ENCODE measurements around the gene MIS18BP1. TPM values are rescaled to one million over a fixed set of nuclear protein-coding genes. Genes with fewer than 3 reads are reported as not detected.
A peak's percentile ranks its signal among the peaks of the same experiment; 100 is the strongest.

The MIS18BP1 gene
- total and polyA plus RNA-seq, 5 donors from 2014 or later: 16.2 to 34.8 (median 22.4) TPM

DNA sequence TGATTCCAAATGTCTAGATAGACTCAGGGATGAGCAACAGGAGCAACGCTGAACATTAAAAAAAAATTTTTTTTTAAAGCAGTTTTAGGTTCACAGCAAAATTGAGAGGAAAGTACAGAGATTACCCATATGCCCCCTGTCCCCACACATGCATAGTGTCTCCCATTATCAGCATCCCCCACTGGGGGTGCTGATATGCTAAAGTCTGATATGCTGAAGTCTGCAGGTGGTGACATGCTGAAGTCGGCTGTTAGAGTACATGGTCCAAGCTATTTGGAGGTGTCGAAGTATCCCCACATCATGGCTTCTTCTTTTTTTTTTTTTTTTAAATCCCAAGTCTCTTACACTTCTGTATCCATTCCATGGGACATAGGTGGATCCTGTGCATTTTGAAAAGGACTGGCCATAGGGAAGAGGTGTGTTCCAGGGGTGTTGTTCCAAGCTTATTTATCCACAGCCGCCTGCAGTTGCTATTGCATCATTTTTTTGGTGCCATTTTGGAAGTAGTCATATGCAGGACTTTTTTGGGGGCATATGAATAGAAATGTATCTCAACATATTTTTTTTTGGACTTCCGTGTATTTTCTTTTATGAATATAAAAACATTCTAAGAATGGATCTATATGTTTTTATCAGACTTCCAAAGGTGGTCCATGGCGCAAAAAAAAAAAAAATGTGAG lies 19.0 kb upstream of the MIS18BP1 start:
- Mint-ChIP-seq H3K4me1 (peaks cover 0 to 5% (median 1%) of the 10 kb centered on the region in 4 donors), H3K27me3 (peaks cover 12% of the 10 kb centered on the region), H3K36me3 (no peaks in the 10 kb centered on the region), H3K4me3 (no peak overlapping the region), H3K9me3 (no peaks in the 10 kb centered on the region), H3K27ac (no peak overlapping the region)
- no peaks in the 10 kb centered on the region for H3K36me3 ChIP-seq (ENCODE audit: control insufficient read depth, insufficient read depth, low read length)
- no peaks in the 10 kb centered on the region for H3K4me1 ChIP-seq (ENCODE audit: control insufficient read depth, insufficient read depth, low read length, poor library complexity, severe bottlenecking)
- no peaks in the 10 kb centered on the region for H3K9me3 ChIP-seq (ENCODE audit: control insufficient read depth in 2 of 2, low read length in 2 of 2)
- ATAC-seq (ENCODE audit: low read depth in 2 of 2): no peak
- DNase-seq: no peak
- H3K27ac ChIP-seq (ENCODE audit: insufficient read depth, low read length, poor library complexity, severe bottlenecking): no peak overlapping the region
- no peak overlapping the region for H3K4me3 ChIP-seq (ENCODE audit: low read depth, low read length)
- no peaks in the 10 kb centered on the region for H3K27me3 ChIP-seq (ENCODE audit: control insufficient read depth, insufficient read depth, low read length)

DNA sequence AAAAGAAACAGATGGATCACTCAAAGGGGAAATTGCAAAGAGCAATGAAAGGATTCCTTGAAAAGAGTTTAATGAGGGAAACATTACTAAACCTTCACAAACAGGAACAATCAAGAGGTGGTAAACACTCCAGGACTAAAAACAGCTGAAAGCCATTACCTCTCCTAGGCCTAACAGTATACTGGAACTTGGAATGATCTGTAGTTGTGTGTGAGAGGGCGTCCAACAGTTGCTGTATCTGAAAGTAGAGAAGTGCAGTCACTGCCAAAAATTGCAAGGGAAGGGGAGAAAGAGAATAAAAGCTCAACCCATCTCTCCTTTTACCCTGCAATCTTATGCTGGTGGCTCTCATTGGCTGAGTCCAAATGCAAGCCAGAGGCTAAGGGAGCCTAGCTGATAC lies 17.0 kb upstream of the MIS18BP1 start:
- H3K27ac ChIP-seq (ENCODE audit: insufficient read depth, low read length, poor library complexity, severe bottlenecking): no peak overlapping the region
- Mint-ChIP-seq H3K27ac (no peak overlapping the region), H3K27me3 (peaks cover 13% of the 10 kb centered on the region), H3K9me3 (no peaks in the 10 kb centered on the region), H3K4me3 (no peak overlapping the region), H3K36me3 (no peaks in the 10 kb centered on the region), H3K4me1 (peaks cover 0 to 5% (median 1%) of the 10 kb centered on the region in 4 donors)
- ATAC-seq (ENCODE audit: low read depth in 2 of 2) (no peak), DNase-seq (no peak)
- H3K4me3 ChIP-seq (ENCODE audit: low read depth, low read length): no peak overlapping the region
- no peaks in the 10 kb centered on the region for H3K9me3 ChIP-seq (ENCODE audit: control insufficient read depth in 2 of 2, low read length in 2 of 2)
- H3K36me3 ChIP-seq (ENCODE audit: control insufficient read depth, insufficient read depth, low read length): no peaks in the 10 kb centered on the region
- no peaks in the 10 kb centered on the region for H3K27me3 ChIP-seq (ENCODE audit: control insufficient read depth, insufficient read depth, low read length)
- H3K4me1 ChIP-seq (ENCODE audit: control insufficient read depth, insufficient read depth, low read length, poor library complexity, severe bottlenecking): no peaks in the 10 kb centered on the region

- Mint-ChIP-seq H3K27ac (no peak overlapping the region), H3K4me1 (peaks cover 0 to 5% (median 1%) of the 10 kb centered on the region in 4 donors), H3K4me3 (no peak overlapping the region), H3K9me3 (peaks cover 0 to 5% (median 0%) of the 10 kb centered on the region in 7 donors), H3K36me3 (no peaks in the 10 kb centered on the region), H3K27me3 (peaks cover 27% of the 10 kb centered on the region)
- no peak overlapping the region for H3K4me3 ChIP-seq (ENCODE audit: low read depth, low read length)
- H3K27me3 ChIP-seq (ENCODE audit: control insufficient read depth, insufficient read depth, low read length): no peaks in the 10 kb centered on the region
- no peaks in the 10 kb centered on the region for H3K9me3 ChIP-seq (ENCODE audit: control insufficient read depth in 2 of 2, low read length in 2 of 2)
- no peak for ATAC-seq (ENCODE audit: low read depth in 2 of 2)
- DNase-seq: no peak
- no peaks in the 10 kb centered on the region for H3K4me1 ChIP-seq (ENCODE audit: control insufficient read depth, insufficient read depth, low read length, poor library complexity, severe bottlenecking)
- no peaks in the 10 kb centered on the region for H3K36me3 ChIP-seq (ENCODE audit: control insufficient read depth, insufficient read depth, low read length)
- H3K27ac ChIP-seq (ENCODE audit: insufficient read depth, low read length, poor library complexity, severe bottlenecking): no peak overlapping the region
These were observed 14.1 kb upstream of the MIS18BP1 start for GRCh38 chr14:45267071-45267470.

- Mint-ChIP-seq H3K9me3 (peaks cover 9 to 37% (median 17%) of the 10 kb centered on the region in 7 donors), H3K27ac (no peak overlapping the region), H3K36me3 (no peaks in the 10 kb centered on the region), H3K4me1 (no peaks in the 10 kb centered on the region), H3K4me3 (no peak overlapping the region), H3K27me3 (peaks cover 29% of the 10 kb centered on the region)
- H3K4me3 ChIP-seq (ENCODE audit: low read depth, low read length): no peak overlapping the region
- H3K36me3 ChIP-seq (ENCODE audit: control insufficient read depth, insufficient read depth, low read length): no peaks in the 10 kb centered on the region
- DNase-seq: no peak
- no peak overlapping the region for H3K27ac ChIP-seq (ENCODE audit: insufficient read depth, low read length, poor library complexity, severe bottlenecking)
- peaks cover 2% of the 10 kb centered on the region for H3K27me3 ChIP-seq (ENCODE audit: control insufficient read depth, insufficient read depth, low read length)
- no peak for ATAC-seq (ENCODE audit: low read depth in 2 of 2)
- H3K9me3 ChIP-seq (ENCODE audit: control insufficient read depth in 2 of 2, low read length in 2 of 2): peaks cover 15 to 21% of the 10 kb centered on the region in 2 experiments
- H3K4me1 ChIP-seq (ENCODE audit: control insufficient read depth, insufficient read depth, low read length, poor library complexity, severe bottlenecking): no peaks in the 10 kb centered on the region
These were observed 9.6 kb upstream of the MIS18BP1 start for GRCh38 chr14:45262637-45263036.

GRCh38 chr14:45261209-45261608 lies 8.2 kb upstream of the MIS18BP1 start:
- H3K36me3 Mint-ChIP-seq: no peaks in the 10 kb centered on the region
- DNase-seq: no peak
- no peak overlapping the region for H3K4me3 Mint-ChIP-seq
- no peaks in the 10 kb centered on the region for H3K4me1 ChIP-seq (ENCODE audit: control insufficient read depth, insufficient read depth, low read length, poor library complexity, severe bottlenecking)
- no peak overlapping the region for H3K27ac ChIP-seq (ENCODE audit: insufficient read depth, low read length, poor library complexity, severe bottlenecking)
- peaks cover 29% of the 10 kb centered on the region for H3K27me3 Mint-ChIP-seq
- no peak overlapping the region for H3K4me3 ChIP-seq (ENCODE audit: low read depth, low read length)
- peaks cover 17 to 21% of the 10 kb centered on the region in 2 experiments for H3K9me3 ChIP-seq (ENCODE audit: control insufficient read depth in 2 of 2, low read length in 2 of 2)
- H3K36me3 ChIP-seq (ENCODE audit: control insufficient read depth, insufficient read depth, low read length): no peaks in the 10 kb centered on the region
- peaks cover 11 to 49% (median 17%) of the 10 kb centered on the region in 7 donors for H3K9me3 Mint-ChIP-seq
- peaks cover 2% of the 10 kb centered on the region for H3K27me3 ChIP-seq (ENCODE audit: control insufficient read depth, insufficient read depth, low read length)
- no peak for ATAC-seq (ENCODE audit: low read depth in 2 of 2)
- no peak overlapping the region for H3K27ac Mint-ChIP-seq
- no peaks in the 10 kb centered on the region for H3K4me1 Mint-ChIP-seq

- Mint-ChIP-seq H3K27ac (no peak overlapping the region), H3K9me3 (peaks cover 11 to 49% (median 16%) of the 10 kb centered on the region in 7 donors), H3K4me1 (peaks cover 0 to 11% (median 3%) of the 10 kb centered on the region in 4 donors), H3K4me3 (peak overlapping the region in 1 of 4 donors; percentile 26), H3K36me3 (no peaks in the 10 kb centered on the region), H3K27me3 (peaks cover 35% of the 10 kb centered on the region)
- H3K27ac ChIP-seq (ENCODE audit: insufficient read depth, low read length, poor library complexity, severe bottlenecking): no peak overlapping the region
- ATAC-seq (ENCODE audit: low read depth in 2 of 2): no peak
- H3K9me3 ChIP-seq (ENCODE audit: control insufficient read depth in 2 of 2, low read length in 2 of 2): peaks cover 17 to 21% of the 10 kb centered on the region in 2 experiments
- H3K4me3 ChIP-seq (ENCODE audit: low read depth, low read length): no peak overlapping the region
- no peaks in the 10 kb centered on the region for H3K36me3 ChIP-seq (ENCODE audit: control insufficient read depth, insufficient read depth, low read length)
- no peak for DNase-seq
- H3K4me1 ChIP-seq (ENCODE audit: control insufficient read depth, insufficient read depth, low read length, poor library complexity, severe bottlenecking): no peaks in the 10 kb centered on the region
- H3K27me3 ChIP-seq (ENCODE audit: control insufficient read depth, insufficient read depth, low read length): peaks cover 2% of the 10 kb centered on the region
These were observed 5.8 kb upstream of the MIS18BP1 start for GRCh38 chr14:45258805-45259204.

- Histone ChIP-seq H3K27ac (ENCODE audit: insufficient read depth, low read length, poor library complexity, severe bottlenecking) (no peak overlapping the region), H3K36me3 (ENCODE audit: control insufficient read depth, insufficient read depth, low read length) (no peaks in the 10 kb centered on the region), H3K27me3 (ENCODE audit: control insufficient read depth, insufficient read depth, low read length) (peaks cover 2% of the 10 kb centered on the region), H3K4me1 (ENCODE audit: control insufficient read depth, insufficient read depth, low read length, poor library complexity, severe bottlenecking) (no peaks in the 10 kb centered on the region), H3K4me3 (ENCODE audit: low read depth, low read length) (no peak overlapping the region), H3K9me3 (ENCODE audit: control insufficient read depth in 2 of 2, low read length in 2 of 2) (peaks cover 17 to 21% of the 10 kb centered on the region in 2 experiments)
- no peak for ATAC-seq (ENCODE audit: low read depth in 2 of 2)
- H3K4me1 Mint-ChIP-seq: peaks cover 0 to 18% (median 5%) of the 10 kb centered on the region in 4 donors
- H3K36me3 Mint-ChIP-seq: no peaks in the 10 kb centered on the region
- H3K27ac Mint-ChIP-seq: no peak overlapping the region
- H3K9me3 Mint-ChIP-seq: peaks cover 11 to 45% (median 16%) of the 10 kb centered on the region in 7 donors
- H3K27me3 Mint-ChIP-seq: peaks cover 31% of the 10 kb centered on the region
- DNase-seq: no peak
- H3K4me3 Mint-ChIP-seq: peak overlapping the region in 1 of 4 donors; percentile 43
These were observed 5.1 kb upstream of the MIS18BP1 start for GRCh38 chr14:45258073-45258472.

- Histone ChIP-seq H3K4me1 (ENCODE audit: control insufficient read depth, insufficient read depth, low read length, poor library complexity, severe bottlenecking) (peaks cover 20% of the 10 kb centered on the region), H3K9me3 (ENCODE audit: control insufficient read depth in 2 of 2, low read length in 2 of 2) (peaks cover 17 to 21% of the 10 kb centered on the region in 2 experiments), H3K36me3 (ENCODE audit: control insufficient read depth, insufficient read depth, low read length) (no peaks in the 10 kb centered on the region), H3K4me3 (ENCODE audit: low read depth, low read length) (no peak overlapping the region), H3K27me3 (ENCODE audit: control insufficient read depth, insufficient read depth, low read length) (no peaks in the 10 kb centered on the region), H3K27ac (ENCODE audit: insufficient read depth, low read length, poor library complexity, severe bottlenecking) (no peak overlapping the region)
- Mint-ChIP-seq H3K4me1 (peaks cover 10 to 33% (median 26%) of the 10 kb centered on the region in 4 donors), H3K9me3 (peaks cover 4 to 33% (median 10%) of the 10 kb centered on the region in 7 donors), H3K36me3 (no peaks in the 10 kb centered on the region), H3K27me3 (peaks cover 15% of the 10 kb centered on the region), H3K27ac (peak overlapping the region in 1 of 3 donors; percentile 5), H3K4me3 (peak overlapping the region in 3 of 4 donors; percentile 6 to 96 (median 93))
- ATAC-seq (ENCODE audit: low read depth in 2 of 2) (no peak), DNase-seq (no peak)
These were observed 1.8 kb upstream of the MIS18BP1 start for GRCh38 chr14:45254771-45255170.
